AG04449 (cell line): ENCODE data around the gene GSDMA.

Source experiments
- CTCF ChIA-PET: fragments of 350-600 bp; formaldehyde crosslinking; extraction: SDS; loops from one replicate; lab custom pipeline; 2021; ENCODE audit warnings: antibody characterized with exemption; lab: Yijun Ruan, JAX
- POLR2A ChIA-PET: fragments of 400-600, 350-600 bp; formaldehyde crosslinking; extraction: SDS; loops from one replicate; lab custom pipeline; 2020; ENCODE audit warnings: antibody characterized with exemption, inconsistent platforms; lab: Yijun Ruan, JAX
- DNase-seq: peaks from one replicate; pipeline ENCODE4 v3.0.0-alpha.2; 2010; ENCODE audit warnings: low read depth, low spot score
- H3K4me3 ChIP-seq: 2 replicates; pipeline ENCODE4 v1.5.1; 2011; ENCODE audit warnings: low read depth, mild to moderate bottlenecking, control low read depth, low read length
- TF ChIP-seq, protein P1 (sequence below): IDR thresholded peaks from one replicate; pipeline ENCODE4 v1.5.1; 2011; ENCODE audit warnings: mild to moderate bottlenecking, moderate library complexity, low read length, control low read depth, inconsistent platforms; ENCODE audit not compliant: insufficient read depth; ENCODE audit errors: missing control alignments

GSDMA gene

GRCh38 chr17:40022961-40023541 lies 60.2 kb downstream of the GSDMA start:
- no peak for DNase-seq
- POLR2A ChIA-PET, result no interaction called here
- CTCF ChIA-PET, result interaction anchor here (0.9 to 17.3 kb wide), 10 partner anchors 10 to 169 kb away, joined by 3 to 325 read pairs (median 11); partner anchors contain the start of genes CSF3 and MED24
- TF ChIP-seq, protein P1, sequence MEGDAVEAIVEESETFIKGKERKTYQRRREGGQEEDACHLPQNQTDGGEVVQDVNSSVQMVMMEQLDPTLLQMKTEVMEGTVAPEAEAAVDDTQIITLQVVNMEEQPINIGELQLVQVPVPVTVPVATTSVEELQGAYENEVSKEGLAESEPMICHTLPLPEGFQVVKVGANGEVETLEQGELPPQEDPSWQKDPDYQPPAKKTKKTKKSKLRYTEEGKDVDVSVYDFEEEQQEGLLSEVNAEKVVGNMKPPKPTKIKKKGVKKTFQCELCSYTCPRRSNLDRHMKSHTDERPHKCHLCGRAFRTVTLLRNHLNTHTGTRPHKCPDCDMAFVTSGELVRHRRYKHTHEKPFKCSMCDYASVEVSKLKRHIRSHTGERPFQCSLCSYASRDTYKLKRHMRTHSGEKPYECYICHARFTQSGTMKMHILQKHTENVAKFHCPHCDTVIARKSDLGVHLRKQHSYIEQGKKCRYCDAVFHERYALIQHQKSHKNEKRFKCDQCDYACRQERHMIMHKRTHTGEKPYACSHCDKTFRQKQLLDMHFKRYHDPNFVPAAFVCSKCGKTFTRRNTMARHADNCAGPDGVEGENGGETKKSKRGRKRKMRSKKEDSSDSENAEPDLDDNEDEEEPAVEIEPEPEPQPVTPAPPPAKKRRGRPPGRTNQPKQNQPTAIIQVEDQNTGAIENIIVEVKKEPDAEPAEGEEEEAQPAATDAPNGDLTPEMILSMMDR, result no peak
- no peak overlapping the region for H3K4me3 ChIP-seq

- no peak for DNase-seq
- POLR2A ChIA-PET, result no interaction called here
- TF ChIP-seq, protein P1, result no peak
- no peak overlapping the region for H3K4me3 ChIP-seq
- CTCF ChIA-PET, result interaction anchor here (0.9 to 17.3 kb wide), 6 partner anchors 11 to 61 kb away, joined by 3 to 325 read pairs (median 44); partner anchors contain the start of genes CSF3 and MED24
Observed at GRCh38 chr17:40023590-40024292, 60.9 kb downstream of the GSDMA start.

GRCh38 chr17:40024901-40025300 lies 62.1 kb downstream of the GSDMA start:
- TF ChIP-seq, protein P1, result no peak
- DNase-seq, result no peak
- no peak overlapping the region for H3K4me3 ChIP-seq
- CTCF ChIA-PET, result interaction anchor here (1.4 to 17.3 kb wide), 10 partner anchors 12 to 152 kb away, joined by 3 to 325 read pairs (median 24); partner anchors contain the start of genes CSF3, MED24 and THRA
- POLR2A ChIA-PET, result no interaction called here

DNA sequence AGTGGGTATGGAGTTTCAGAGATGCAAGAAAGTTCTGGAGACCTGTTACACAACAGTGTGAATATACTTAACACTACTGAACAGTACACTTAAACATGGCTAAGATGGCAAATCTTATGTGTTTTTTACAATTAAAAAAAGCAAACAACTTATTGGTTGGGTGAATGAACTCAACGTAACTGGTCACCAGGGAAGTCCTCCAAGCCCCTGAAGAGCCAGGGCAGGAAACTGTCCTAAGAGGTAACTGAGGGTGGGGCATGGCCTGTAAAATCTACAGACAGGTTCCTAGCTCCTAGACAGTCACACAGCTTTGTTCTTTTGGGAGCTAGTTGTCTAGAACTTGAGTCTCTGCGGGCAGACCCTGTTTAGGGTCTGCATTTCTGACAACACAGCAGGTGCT lies 62.8 kb downstream of the GSDMA start:
- ChIA-PET CTCF (interaction anchor here (0.8 to 17.3 kb wide), 23 partner anchors 11 to 204 kb away, joined by 3 to 325 read pairs (median 15); partner anchors contain the start of genes CSF3, MED24, PSMD3 and RAPGEFL1), POLR2A (no interaction called here)
- DNase-seq, result no peak
- TF ChIP-seq, protein P1, result no peak
- H3K4me3 ChIP-seq, result no peak overlapping the region

DNA sequence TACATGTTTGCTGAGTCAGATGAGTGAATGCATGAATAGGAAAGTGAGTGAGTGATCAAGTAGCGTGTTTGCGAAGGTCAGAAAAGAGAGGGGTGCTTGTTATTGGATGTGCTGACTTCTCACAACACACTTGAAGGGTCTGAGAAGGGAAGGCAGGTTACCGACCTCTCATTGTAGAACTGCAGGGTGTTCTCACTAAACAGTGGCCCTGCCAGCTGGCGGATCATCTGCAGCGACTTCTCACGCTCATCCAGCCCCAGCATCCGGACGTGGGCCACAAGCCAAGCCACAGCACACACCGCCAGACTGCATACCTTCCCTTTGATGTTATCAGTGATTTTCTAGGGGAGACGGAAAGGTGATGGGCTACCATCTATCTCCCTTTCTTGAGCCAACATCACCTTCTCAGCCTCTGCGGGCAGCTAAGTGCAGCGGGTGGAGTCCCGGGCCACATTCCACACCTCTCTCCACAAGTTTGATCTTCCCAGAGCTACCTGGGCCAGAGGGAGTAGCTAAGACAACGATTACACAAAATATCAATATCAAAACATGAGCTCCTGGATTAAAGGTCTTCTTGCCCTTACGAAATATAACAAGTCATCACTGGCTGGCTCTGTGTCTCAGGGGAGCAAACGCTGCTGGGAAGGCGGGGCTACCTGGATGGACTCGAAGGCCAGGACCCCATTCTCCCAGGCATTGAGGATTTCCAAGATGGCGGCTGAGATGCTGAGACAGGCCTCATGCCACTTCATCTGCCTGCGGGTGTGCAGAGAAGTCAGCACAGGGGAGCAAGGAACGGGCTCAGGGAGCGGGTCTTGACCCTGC lies 63.4 kb downstream of the GSDMA start:
- no peak overlapping the region for H3K4me3 ChIP-seq
- no peak for DNase-seq
- ChIA-PET POLR2A (no interaction called here), CTCF (interaction anchor here (0.5 to 17.3 kb wide), 50 partner anchors 11 to 679 kb away, joined by 3 to 325 read pairs (median 5); partner anchors contain the start of genes CSF3, MED24, NR1D1 and PSMD3)
- TF ChIP-seq, protein P1, result no peak
